C4-2B (cell line): ENCODE measurements around the gene F13A1.

ENCODE experiments used
- CTCF ChIP-seq: fragments of 450-650 bp; conservative IDR thresholded peaks from 2 replicates; pipeline ENCODE4 v1.5.1; 2017; ENCODE audit warnings: mild to moderate bottlenecking
- ZFX ChIP-seq: fragments of 450-650 bp; IDR thresholded peaks from 2 replicates; pipeline ENCODE4 v1.6.1; 2017

DNA sequence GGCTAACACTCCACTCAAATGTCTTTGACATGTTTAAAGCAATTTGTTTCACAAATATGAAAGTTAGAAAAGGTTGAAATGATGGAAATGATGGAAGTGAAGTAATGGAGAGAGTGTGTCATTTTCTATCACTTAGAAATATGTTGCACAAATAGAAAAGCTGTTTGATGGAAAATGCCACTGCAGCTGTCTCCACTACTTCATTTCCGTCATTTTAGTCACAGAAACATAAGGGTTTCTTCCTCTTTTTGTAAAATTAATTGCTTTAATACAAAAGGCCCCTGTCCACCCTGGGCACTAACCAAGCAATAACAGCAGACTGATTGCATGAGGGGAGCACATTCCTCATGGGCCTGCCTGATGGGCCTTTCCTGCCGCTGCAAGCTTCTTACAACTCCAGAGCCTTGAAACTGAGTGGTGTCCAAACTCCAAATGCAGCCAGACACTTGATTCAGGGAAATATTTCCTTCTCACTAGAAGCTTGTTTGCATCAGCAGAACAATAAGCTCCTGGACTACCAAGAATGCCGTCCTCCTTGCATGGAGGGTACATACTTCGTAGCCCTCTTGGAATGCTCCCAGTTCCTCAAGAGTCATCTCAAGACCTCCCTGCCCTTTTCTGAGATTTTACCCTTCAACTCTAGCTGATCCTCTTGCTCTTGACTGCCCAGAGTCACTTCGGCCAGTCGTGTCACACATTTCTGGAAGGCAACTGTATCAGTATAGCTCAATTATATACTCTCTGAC lies 36.1 kb downstream of the F13A1 start:
- TF ChIP-seq CTCF (no peak), ZFX (no peak)
